HepG2 (cell line): ENCODE data around the gene KRTAP1-3. TPM values are rescaled to one million over a fixed set of nuclear protein-coding genes. Genes with fewer than 3 reads are reported as not detected.
A peak's percentile ranks its signal among the peaks of the same experiment; 100 is the strongest.
"Not testable (repeated sequence)": the region's sequence is repeated elsewhere in the genome, so short reads cannot be mapped to it uniquely, and the experiment has no call there.

Experiments
- ATF3 ChIP-seq: sonication (generic); formaldehyde crosslinking; IDR thresholded peaks from 2 replicates; pipeline ENCODE4 v1.4.0; 2020; ENCODE audit warnings: missing genetic modification reagents
- CREB1 ChIP-seq, 2 experiments: fragments of 450-650 bp in 1 of 2; IDR thresholded peaks; 2 replicates each; pipeline ENCODE4 v1.6.1; 2016 to 2017; ENCODE audit warnings: control low read depth in 1 of 2, mild to moderate bottlenecking in 1 of 2, missing compliant biosample characterization in 1 of 2, missing genetic modification characterization in 1 of 2
- CREM ChIP-seq, 2 experiments: sonication (generic) in 1 of 2; formaldehyde crosslinking in 1 of 2; IDR thresholded peaks; 2 replicates each; pipeline versions ENCODE4 v1.4.0 to v1.6.1; 2016 to 2020; ENCODE audit warnings: antibody characterized with exemption in 1 of 2, mild to moderate bottlenecking in 1 of 2, missing genetic modification reagents in 1 of 2
- FOXA1 ChIP-seq, 2 experiments: fragments of 450-650 bp in 1 of 2; sonication (generic) in 1 of 2; formaldehyde crosslinking in 1 of 2; IDR thresholded peaks; 2 replicates each; pipeline versions ENCODE4 v1.4.0 to v1.6.1; 2016 to 2020; ENCODE audit warnings: missing genetic modification reagents in 1 of 2
- FOXA3 ChIP-seq: IDR thresholded peaks from 2 replicates; pipeline ENCODE4 v1.6.1; 2016; ENCODE audit warnings: missing genetic modification reagents, missing compliant biosample characterization
- FOXP1 ChIP-seq, 2 experiments: fragments of 450-650 bp in 1 of 2; IDR thresholded peaks; 2 replicates each; pipeline ENCODE4 v1.6.1; 2017 to 2018; ENCODE audit warnings: antibody characterized with exemption in 1 of 2
- GATA4 ChIP-seq: sonication (generic); IDR thresholded peaks from 2 replicates; pipeline ENCODE4 v1.6.1; 2016; ENCODE audit warnings: antibody characterized with exemption, low read depth, borderline replicate concordance
- IKZF5 ChIP-seq: IDR thresholded peaks from 2 replicates; pipeline ENCODE4 v1.6.1; 2018; ENCODE audit warnings: missing genetic modification reagents, mild to moderate bottlenecking, missing compliant biosample characterization
- PITX1 ChIP-seq: sonication (generic); formaldehyde crosslinking; IDR thresholded peaks from 2 replicates; pipeline ENCODE4 v1.5.1; 2020; ENCODE audit warnings: mild to moderate bottlenecking, missing genetic modification reagents
- SALL1 ChIP-seq: sonication (generic); formaldehyde crosslinking; IDR thresholded peaks from 2 replicates; pipeline ENCODE4 v1.8.0; 2022; ENCODE audit warnings: mild to moderate bottlenecking, missing genetic modification reagents
- SAP130 ChIP-seq: IDR thresholded peaks from 2 replicates; pipeline ENCODE4 v1.6.1; 2016; ENCODE audit warnings: low read depth
- STAG1 ChIP-seq: sonication (generic); formaldehyde crosslinking; IDR thresholded peaks from 2 replicates; pipeline ENCODE4 v1.4.0; 2020; ENCODE audit warnings: missing genetic modification reagents
- TEAD3 ChIP-seq: optimal IDR thresholded peaks from 2 replicates; pipeline ENCODE3; 2016; ENCODE audit warnings: borderline replicate concordance
- TFE3 ChIP-seq: IDR thresholded peaks from 2 replicates; pipeline ENCODE4 v1.6.1; 2016
- ZBTB25 ChIP-seq: IDR thresholded peaks from 2 replicates; pipeline ENCODE4 v1.6.1; 2018; ENCODE audit warnings: missing genetic modification reagents
- ZNF292 ChIP-seq: sonication (generic); formaldehyde crosslinking; IDR thresholded peaks from 2 replicates; pipeline ENCODE4 v1.8.1; 2022; ENCODE audit warnings: mild to moderate bottlenecking, low read depth, missing genetic modification reagents, borderline replicate concordance
- ZNF687 ChIP-seq: sonication (generic); formaldehyde crosslinking; IDR thresholded peaks from 2 replicates; pipeline ENCODE4 v1.5.1; 2020; ENCODE audit warnings: mild to moderate bottlenecking, missing genetic modification reagents, moderate library complexity
- ZNF768 ChIP-seq: sonication (generic); formaldehyde crosslinking; IDR thresholded peaks from 2 replicates; pipeline ENCODE4 v1.4.0; 2020; ENCODE audit warnings: missing genetic modification reagents
- polyA plus RNA-seq, 8 experiments: library from polyadenylated mRNA; depleted of rRNA in 3 of 8; stranded (reverse) in 7 of 8; unstranded in 1 of 8; fragments of >200 nt; fragmentation: Illumina TruSeq in 4 of 8; extraction: Trizol in 4 of 8; gene quantifications; 2 replicates each; pipeline versions ENCODE4 v1.2.1 to v1.2.3, GENCODE V29; 2011 to 2016; ENCODE audit warnings: low read depth in 4 of 8, missing spikeins in 1 of 8, mixed read lengths in 1 of 8; ENCODE audit not compliant: insufficient read depth in 1 of 8
- total RNA-seq, 5 experiments: library from RNA; depleted of rRNA; stranded (reverse); fragments of >200 nt; fragmentation: Illumina TruSeq; extraction: Trizol; gene quantifications; 2 replicates each; pipeline ENCODE4 v1.2.3, GENCODE V29; 2016; ENCODE audit warnings: low read depth in 1 of 5

The KRTAP1-3 gene
- total and polyA plus RNA-seq, 2 of the 13 experiments (the other 11 are each of a cell fraction or from before 2014, with no cell fraction given), result not detected

- TF ChIP-seq ZBTB25 (CRISPR knock-in tag) (0 out of 2 replicates have a peak, but pooled peaks have one; percentile 17), STAG1 (CRISPR knock-in tag) (peak; percentile 18; the same call in 1 of the 2 replicates), ZNF687 (CRISPR knock-in tag) (peak; percentile 79), ZNF292 (0 out of 2 replicates have a peak, but pooled peaks have one; percentile 40), ZNF768 (CRISPR knock-in tag) (peak; percentile 24; the same call in 1 of the 2 replicates), TEAD3 (peak; percentile 98), SAP130 (CRISPR knock-in tag) (peak; percentile 63), FOXA1 (CRISPR knock-in tag; IDR thresholded peaks at IDR 0.05) (0 out of 2 replicates have a peak, but pooled peaks have one; percentile 60), SALL1 (CRISPR knock-in tag) (peak; percentile 54; the same call in 1 of the 2 replicates), CREB1 (IDR thresholded peaks at IDR 0.05) (peak; percentile 35; the same call in 1 of the 2 replicates), CREB1 (CRISPR knock-in tag; IDR thresholded peaks at IDR 0.05) (peak; percentile 67; the same call in 1 of the 2 replicates), FOXA3 (CRISPR knock-in tag) (peak; percentile 83), TFE3 (CRISPR knock-in tag) (peak; percentile 60; the same call in 1 of the 2 replicates), ATF3 (CRISPR knock-in tag) (peak; percentile 71), FOXP1 (IDR thresholded peaks at IDR 0.05) (peak; percentile 74), FOXP1 (CRISPR knock-in tag; IDR thresholded peaks at IDR 0.05) (peak; percentile 72), CREM (IDR thresholded peaks at IDR 0.05) (peak; percentile 90), GATA4 (peak; percentile 90; the same call in 1 of the 2 replicates), IKZF5 (0 out of 2 replicates have a peak, but pooled peaks have one; percentile 24), PITX1 (CRISPR knock-in tag) (peak; percentile 82)
- not testable (repeated sequence) for TF ChIP-seq FOXA1 (IDR thresholded peaks at IDR 0.05); CREM (CRISPR knock-in tag; IDR thresholded peaks at IDR 0.05)
Measured at GRCh38 chr17:41059276-41060051, 24.8 kb upstream of the KRTAP1-3 start (continued).
